ENCODE results near the gene KIAA1755. TPM values are rescaled to one million over a fixed set of nuclear protein-coding genes. Genes with fewer than 3 reads are reported as not detected.
A peak's percentile ranks its signal among the peaks of the same experiment; 100 is the strongest.

The KIAA1755 gene
- total and polyA plus RNA-seq, 9 of the 15 experiments (the other 6 are each of a cell fraction or from before 2014, with no cell fraction given), result not detected

DNA sequence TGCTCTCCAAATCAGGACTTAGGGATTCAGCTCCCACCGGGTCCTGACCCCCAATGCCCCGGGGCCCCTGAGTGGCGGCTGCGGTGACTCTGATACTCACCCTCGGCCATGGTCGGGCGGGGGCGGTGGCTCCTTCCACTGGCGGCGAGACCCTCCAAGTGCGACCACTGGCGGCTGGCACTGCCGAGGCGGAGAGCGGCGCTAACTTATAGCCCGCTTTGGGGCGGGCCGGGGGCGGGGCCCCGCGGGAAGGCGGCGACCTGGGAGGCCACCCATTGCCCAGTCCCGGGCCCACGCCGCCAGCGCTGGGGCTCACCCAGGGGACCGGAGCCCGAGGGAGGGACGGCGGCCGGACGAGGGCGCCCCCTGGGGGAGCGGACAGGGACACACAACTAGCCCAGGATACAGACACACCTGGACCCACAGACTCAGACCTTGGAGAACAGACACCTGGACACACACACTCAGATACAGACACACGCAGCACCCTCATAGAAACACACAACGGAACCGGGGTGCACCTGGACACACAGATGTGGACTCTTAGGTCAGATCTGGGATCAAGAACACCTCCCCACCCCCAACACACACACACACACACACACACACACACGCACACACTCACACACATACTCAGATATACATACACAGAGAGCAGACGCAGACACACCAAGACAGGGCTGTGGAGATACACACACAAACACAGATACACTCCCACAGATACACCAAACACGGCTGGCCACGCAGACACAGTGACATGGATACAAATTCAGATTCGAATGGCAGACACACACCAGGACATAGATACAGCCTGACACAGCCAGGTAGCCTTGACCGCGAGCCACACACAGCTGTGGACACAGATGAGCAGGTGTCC is 95.2 kb downstream of the KIAA1755 start, which contains the start of gene TGM2 (continued):
- TF ChIP-seq, protein P1, sequence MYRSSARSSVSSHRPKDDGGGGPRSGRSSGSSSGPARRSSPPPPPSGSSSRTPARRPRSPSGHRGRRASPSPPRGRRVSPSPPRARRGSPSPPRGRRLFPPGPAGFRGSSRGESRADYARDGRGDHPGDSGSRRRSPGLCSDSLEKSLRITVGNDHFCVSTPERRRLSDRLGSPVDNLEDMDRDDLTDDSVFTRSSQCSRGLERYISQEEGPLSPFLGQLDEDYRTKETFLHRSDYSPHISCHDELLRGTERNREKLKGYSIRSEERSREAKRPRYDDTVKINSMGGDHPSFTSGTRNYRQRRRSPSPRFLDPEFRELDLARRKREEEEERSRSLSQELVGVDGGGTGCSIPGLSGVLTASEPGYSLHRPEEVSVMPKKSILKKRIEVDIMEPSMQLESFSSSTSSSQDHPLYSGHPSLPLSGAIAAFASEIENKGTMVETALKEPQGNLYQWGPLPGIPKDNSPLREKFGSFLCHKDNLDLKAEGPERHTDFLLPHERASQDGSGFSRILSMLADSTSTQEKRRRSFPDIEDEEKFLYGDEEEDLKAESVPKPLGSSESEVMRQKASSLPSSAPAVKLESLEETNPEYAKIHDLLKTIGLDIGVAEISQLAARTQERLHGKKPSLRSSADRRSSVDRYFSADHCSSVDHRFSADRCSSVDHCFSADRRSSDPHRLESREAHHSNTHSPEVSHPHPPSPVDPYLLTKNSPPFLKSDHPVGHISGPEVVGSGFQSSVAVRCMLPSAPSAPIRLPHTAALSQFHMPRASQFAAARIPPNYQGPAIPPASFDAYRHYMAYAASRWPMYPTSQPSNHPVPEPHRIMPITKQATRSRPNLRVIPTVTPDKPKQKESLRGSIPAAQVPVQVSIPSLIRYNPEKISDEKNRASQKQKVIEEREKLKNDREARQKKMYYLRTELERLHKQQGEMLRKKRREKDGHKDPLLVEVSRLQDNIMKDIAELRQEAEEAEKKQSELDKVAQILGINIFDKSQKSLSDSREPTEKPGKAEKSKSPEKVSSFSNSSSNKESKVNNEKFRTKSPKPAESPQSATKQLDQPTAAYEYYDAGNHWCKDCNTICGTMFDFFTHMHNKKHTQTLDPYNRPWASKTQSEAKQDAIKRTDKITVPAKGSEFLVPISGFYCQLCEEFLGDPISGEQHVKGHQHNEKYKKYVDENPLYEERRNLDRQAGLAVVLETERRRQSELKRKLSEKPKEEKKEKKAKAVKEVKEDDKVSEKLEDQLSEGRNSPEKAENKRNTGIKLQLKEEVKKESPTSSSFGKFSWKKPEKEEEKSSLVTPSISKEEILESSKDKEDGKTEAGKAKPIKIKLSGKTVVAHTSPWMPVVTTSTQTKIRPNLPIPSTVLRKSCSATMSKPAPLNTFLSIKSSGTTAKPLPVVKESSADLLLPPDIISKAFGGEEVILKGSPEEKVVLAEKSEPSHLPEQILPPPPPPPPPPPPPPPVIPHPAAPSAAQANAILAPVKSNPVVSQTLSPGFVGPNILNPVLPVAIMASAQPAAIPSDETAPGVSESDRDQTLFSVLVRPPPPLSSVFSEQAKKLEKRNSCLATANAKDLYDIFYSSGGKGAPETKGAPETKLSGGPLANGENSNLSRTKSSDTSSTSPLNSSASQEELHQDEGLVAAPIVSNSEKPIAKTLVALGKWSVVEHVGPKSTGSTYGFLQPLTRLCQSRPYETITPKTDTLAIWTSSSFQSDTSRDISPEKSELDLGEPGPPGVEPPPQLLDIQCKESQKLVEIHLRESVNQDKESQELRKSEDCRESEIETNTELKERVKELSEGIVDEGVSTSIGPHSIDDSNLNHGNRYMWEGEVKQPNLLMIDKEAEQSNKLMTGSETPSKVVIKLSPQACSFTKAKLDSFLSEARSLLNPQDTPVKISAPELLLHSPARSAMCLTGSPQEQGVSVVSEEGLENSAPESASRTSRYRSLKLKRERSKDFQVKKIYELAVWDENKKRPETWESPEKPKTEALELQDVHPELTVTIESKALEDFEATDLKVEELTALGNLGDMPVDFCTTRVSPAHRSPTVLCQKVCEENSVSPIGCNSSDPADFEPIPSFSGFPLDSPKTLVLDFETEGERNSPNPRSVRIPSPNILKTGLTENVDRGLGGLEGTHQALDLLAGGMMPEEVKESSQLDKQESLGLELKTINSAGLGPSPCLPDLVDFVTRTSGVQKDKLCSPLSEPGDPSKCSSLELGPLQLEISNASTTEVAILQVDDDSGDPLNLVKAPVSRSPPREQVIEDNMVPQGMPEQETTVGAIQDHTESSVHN (IDR thresholded peaks at IDR 0.05; ENCODE audit: borderline replicate concordance in 1 of 2, low read depth in 1 of 2), result no peak
- TF ChIP-seq, protein P2, sequence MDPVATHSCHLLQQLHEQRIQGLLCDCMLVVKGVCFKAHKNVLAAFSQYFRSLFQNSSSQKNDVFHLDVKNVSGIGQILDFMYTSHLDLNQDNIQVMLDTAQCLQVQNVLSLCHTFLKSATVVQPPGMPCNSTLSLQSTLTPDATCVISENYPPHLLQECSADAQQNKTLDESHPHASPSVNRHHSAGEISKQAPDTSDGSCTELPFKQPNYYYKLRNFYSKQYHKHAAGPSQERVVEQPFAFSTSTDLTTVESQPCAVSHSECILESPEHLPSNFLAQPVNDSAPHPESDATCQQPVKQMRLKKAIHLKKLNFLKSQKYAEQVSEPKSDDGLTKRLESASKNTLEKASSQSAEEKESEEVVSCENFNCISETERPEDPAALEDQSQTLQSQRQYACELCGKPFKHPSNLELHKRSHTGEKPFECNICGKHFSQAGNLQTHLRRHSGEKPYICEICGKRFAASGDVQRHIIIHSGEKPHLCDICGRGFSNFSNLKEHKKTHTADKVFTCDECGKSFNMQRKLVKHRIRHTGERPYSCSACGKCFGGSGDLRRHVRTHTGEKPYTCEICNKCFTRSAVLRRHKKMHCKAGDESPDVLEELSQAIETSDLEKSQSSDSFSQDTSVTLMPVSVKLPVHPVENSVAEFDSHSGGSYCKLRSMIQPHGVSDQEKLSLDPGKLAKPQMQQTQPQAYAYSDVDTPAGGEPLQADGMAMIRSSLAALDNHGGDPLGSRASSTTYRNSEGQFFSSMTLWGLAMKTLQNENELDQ (CRISPR knock-in tag; IDR thresholded peaks at IDR 0.05; ENCODE audit: borderline replicate concordance), result peak; percentile 74; the same call in 1 of the 2 replicates
- no peak for TF ChIP-seq RBM17 (IDR thresholded peaks at IDR 0.05; ENCODE audit: borderline replicate concordance, low read depth, low read length)
- TF ChIP-seq SRSF1 (IDR thresholded peaks at IDR 0.05; ENCODE audit: low read depth, low read length), result no peak
- peak; percentile 72 for TF ChIP-seq ARHGAP35 (IDR thresholded peaks at IDR 0.05; ENCODE audit: partially characterized antibody)
- TF ChIP-seq, protein P3, sequence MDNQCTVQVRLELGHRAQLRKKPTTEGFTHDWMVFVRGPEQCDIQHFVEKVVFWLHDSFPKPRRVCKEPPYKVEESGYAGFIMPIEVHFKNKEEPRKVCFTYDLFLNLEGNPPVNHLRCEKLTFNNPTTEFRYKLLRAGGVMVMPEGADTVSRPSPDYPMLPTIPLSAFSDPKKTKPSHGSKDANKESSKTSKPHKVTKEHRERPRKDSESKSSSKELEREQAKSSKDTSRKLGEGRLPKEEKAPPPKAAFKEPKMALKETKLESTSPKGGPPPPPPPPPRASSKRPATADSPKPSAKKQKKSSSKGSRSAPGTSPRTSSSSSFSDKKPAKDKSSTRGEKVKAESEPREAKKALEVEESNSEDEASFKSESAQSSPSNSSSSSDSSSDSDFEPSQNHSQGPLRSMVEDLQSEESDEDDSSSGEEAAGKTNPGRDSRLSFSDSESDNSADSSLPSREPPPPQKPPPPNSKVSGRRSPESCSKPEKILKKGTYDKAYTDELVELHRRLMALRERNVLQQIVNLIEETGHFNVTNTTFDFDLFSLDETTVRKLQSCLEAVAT (IDR thresholded peaks at IDR 0.05), result peak; percentile 63 to 76; a peak in 3 of 4 replicates
- TF ChIP-seq DACH1 (IDR thresholded peaks at IDR 0.05; ENCODE audit: partially characterized antibody), result peak; percentile 25
- TF ChIP-seq, protein P4, sequence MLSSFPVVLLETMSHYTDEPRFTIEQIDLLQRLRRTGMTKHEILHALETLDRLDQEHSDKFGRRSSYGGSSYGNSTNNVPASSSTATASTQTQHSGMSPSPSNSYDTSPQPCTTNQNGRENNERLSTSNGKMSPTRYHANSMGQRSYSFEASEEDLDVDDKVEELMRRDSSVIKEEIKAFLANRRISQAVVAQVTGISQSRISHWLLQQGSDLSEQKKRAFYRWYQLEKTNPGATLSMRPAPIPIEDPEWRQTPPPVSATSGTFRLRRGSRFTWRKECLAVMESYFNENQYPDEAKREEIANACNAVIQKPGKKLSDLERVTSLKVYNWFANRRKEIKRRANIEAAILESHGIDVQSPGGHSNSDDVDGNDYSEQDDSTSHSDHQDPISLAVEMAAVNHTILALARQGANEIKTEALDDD (IDR thresholded peaks at IDR 0.05), result no peak
- TF ChIP-seq HNRNPL (IDR thresholded peaks at IDR 0.05; ENCODE audit: low read depth, low read length), result peak; percentile 96
- TF ChIP-seq, protein P5, sequence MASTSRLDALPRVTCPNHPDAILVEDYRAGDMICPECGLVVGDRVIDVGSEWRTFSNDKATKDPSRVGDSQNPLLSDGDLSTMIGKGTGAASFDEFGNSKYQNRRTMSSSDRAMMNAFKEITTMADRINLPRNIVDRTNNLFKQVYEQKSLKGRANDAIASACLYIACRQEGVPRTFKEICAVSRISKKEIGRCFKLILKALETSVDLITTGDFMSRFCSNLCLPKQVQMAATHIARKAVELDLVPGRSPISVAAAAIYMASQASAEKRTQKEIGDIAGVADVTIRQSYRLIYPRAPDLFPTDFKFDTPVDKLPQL (IDR thresholded peaks at IDR 0.05; ENCODE audit: extremely low read depth, insufficient read length), result no peak
- TF ChIP-seq TRIM28 (IDR thresholded peaks at IDR 0.05), result no peak

Measured in K562 (cell line).